Stomach (tissue), 9 donors: ENCODE data around the gene PYGO1. TPM values are rescaled to one million over a fixed set of nuclear protein-coding genes. Genes with fewer than 3 reads are reported as not detected.
"Not testable (repeated sequence)": the region's sequence is repeated elsewhere in the genome, so short reads cannot be mapped to it uniquely, and the experiment has no call there.

ENCODE experiments used
- DNase-seq, 2 donors: peaks; one replicate each; pipeline versions ENCODE4 v3.0.0 to v3.0.0-alpha.2; 2013 to 2019
- H3K27ac ChIP-seq, 5 donors: fragments of 200-600 bp in 4 of 5; sonication (generic) in 4 of 5; one replicate each; pipeline ENCODE4 v1.5.1; 2013 to 2019; ENCODE audit warnings: mild to moderate bottlenecking in 1 of 5, moderate library complexity in 1 of 5
- H3K27me3 ChIP-seq, 3 donors: fragments of 200-600 bp; sonication (generic); one replicate each; pipeline ENCODE4 v1.5.1; 2017 to 2019; ENCODE audit warnings: mixed run types in 1 of 3
- H3K36me3 ChIP-seq, 4 donors: fragments of 200-600 bp; sonication (generic); 1 replicate in 3 of 4; 2 replicates in 1 of 4; pipeline ENCODE4 v1.5.1; 2016 to 2019
- H3K4me1 ChIP-seq, 4 donors: fragments of 200-600 bp; sonication (generic); one replicate each; pipeline ENCODE4 v1.5.1; 2016 to 2019
- H3K4me3 ChIP-seq, 4 donors: fragments of 200-600 bp; sonication (generic) in 3 of 4; one replicate each; pipeline ENCODE4 v1.5.1; 2016 to 2019; ENCODE audit warnings: mild to moderate bottlenecking in 1 of 4
- H3K9me3 ChIP-seq, 4 donors: fragments of 200-600 bp; sonication (generic); one replicate each; pipeline ENCODE4 v1.5.1; 2016 to 2019
- CTCF ChIP-seq, 7 experiments: fragments of 450-650 bp in 4 of 7; fragments of 200-600 bp in 3 of 7; sonication (generic) in 3 of 7; IDR thresholded peaks; one replicate each; pipeline ENCODE4 v1.5.1; 2016 to 2019; ENCODE audit warnings: antibody characterized with exemption in 7 of 7, control low read depth in 2 of 7, mild to moderate bottlenecking in 1 of 7
- EP300 ChIP-seq: sonication (generic); formaldehyde crosslinking; IDR thresholded peaks from one replicate; pipeline ENCODE4 v1.6.1; 2017; ENCODE audit warnings: antibody characterized with exemption
- POLR2A ChIP-seq, 4 donors: fragments of 450-650 bp; IDR thresholded peaks; one replicate each; pipeline ENCODE4 v1.6.1; 2016; ENCODE audit warnings: antibody characterized with exemption in 4 of 4, control low read depth in 2 of 4, mild to moderate bottlenecking in 1 of 4, moderate library complexity in 1 of 4
- POLR2AphosphoS5 ChIP-seq, 3 donors: sonication (generic); formaldehyde crosslinking; IDR thresholded peaks; one replicate each; pipeline ENCODE4 v1.6.1; 2016; ENCODE audit warnings: antibody characterized with exemption in 3 of 3
- WGBS, 5 donors: extraction: QIAGEN DNeasy Blood & Tissue Kit in 3 of 5; methylation state at CpG; one replicate each; pipeline versions ENCODE4 v1.1.5 to v1.1.7; 2013 to 2018; 5-methylcytosine and 5-hydroxymethylcytosine counted together
- intact Hi-C: fragments of 100-400 bp; cut with DNase I; formaldehyde crosslinking; loops from one replicate; pipeline ENCODE4 v1.15.1; 2023; ENCODE audit warnings: low total_unique reads
- polyA plus RNA-seq, 3 donors: library from polyadenylated mRNA; stranded (reverse); fragments of 200-250 nt; gene quantifications; one replicate each; pipeline ENCODE4 v1.2.3, GENCODE V29; 2013
- total RNA-seq, 5 donors: library from RNA; depleted of rRNA; stranded (reverse); fragments of >200 nt; gene quantifications; one replicate each; pipeline versions ENCODE4 v1.1.0 to v1.2.3, GENCODE V29; 2014 to 2016
- donor health status: healthy with polysubstance abuse.
- donor health status: Bipolar disorder and iron deficiency.
- donor health status: healthy.

PYGO1 gene
- total and polyA plus RNA-seq, 8 donors: 0.61 to 15.2 (median 4.1) TPM; not detected in 1

- DNase-seq: peak; percentile 85 to 96
- H3K9me3 ChIP-seq, H3K27me3 ChIP-seq, H3K36me3 ChIP-seq, intact Hi-C loops: not testable (repeated sequence)
- whole genome bisulfite sequencing, 5 donors: 11 to 13% (median 12%) methylated on average over 50 to 55 of the region's 55 CpGs
- peak overlapping the region; percentile 50 to 94 (median 70) for H3K4me3 ChIP-seq
- peak in 1 of 3 donors; percentile 30 for TF ChIP-seq POLR2AphosphoS5 (IDR thresholded peaks at IDR 0.05)
- peak overlapping the region in 4 of 5 donors; percentile 36 to 55 (median 44) for H3K27ac ChIP-seq
- H3K4me1 ChIP-seq: peaks cover 3 to 19% (median 10%) of the 10 kb centered on the region in 4 donors
Measured at GRCh38 chr15:55498109-55498938, 89.8 kb downstream of the PYGO1 start.

- H3K27ac ChIP-seq: no peak overlapping the region
- no peaks in the 10 kb centered on the region for H3K36me3 ChIP-seq
- peaks cover 3 to 19% (median 10%) of the 10 kb centered on the region in 4 donors for H3K4me1 ChIP-seq
- no peak overlapping the region for H3K4me3 ChIP-seq
- no peaks in the 10 kb centered on the region for H3K27me3 ChIP-seq
- DNase-seq: no peak
- no peaks in the 10 kb centered on the region for H3K9me3 ChIP-seq
- no peak for TF ChIP-seq POLR2A (IDR thresholded peaks at IDR 0.05)
- TF ChIP-seq CTCF (IDR thresholded peaks at IDR 0.05): no peak
- no peak for TF ChIP-seq EP300
- intact Hi-C loops: no loop called here
- 68 to 81% (median 80%) methylated on average over 2 of the region's 2 CpGs for WGBS, 5 donors
Measured at GRCh38 chr15:55496716-55497115, 91.4 kb downstream of the PYGO1 start.

- Histone ChIP-seq H3K36me3 (peaks cover 0 to 9% (median 1%) of the 10 kb centered on the region in 4 donors), H3K4me1 (peaks cover 3 to 19% (median 10%) of the 10 kb centered on the region in 4 donors), H3K27ac (no peak overlapping the region), H3K4me3 (no peak overlapping the region), H3K27me3 (no peaks in the 10 kb centered on the region), H3K9me3 (no peaks in the 10 kb centered on the region)
- no peak for TF ChIP-seq EP300
- 91 to 100% (median 92%) methylated on average over 1 of the region's 1 CpG for WGBS, 5 donors
- no peak for DNase-seq
- intact Hi-C loops: no loop called here
Measured at GRCh38 chr15:55494931-55495330, 93.2 kb downstream of the PYGO1 start.

DNA sequence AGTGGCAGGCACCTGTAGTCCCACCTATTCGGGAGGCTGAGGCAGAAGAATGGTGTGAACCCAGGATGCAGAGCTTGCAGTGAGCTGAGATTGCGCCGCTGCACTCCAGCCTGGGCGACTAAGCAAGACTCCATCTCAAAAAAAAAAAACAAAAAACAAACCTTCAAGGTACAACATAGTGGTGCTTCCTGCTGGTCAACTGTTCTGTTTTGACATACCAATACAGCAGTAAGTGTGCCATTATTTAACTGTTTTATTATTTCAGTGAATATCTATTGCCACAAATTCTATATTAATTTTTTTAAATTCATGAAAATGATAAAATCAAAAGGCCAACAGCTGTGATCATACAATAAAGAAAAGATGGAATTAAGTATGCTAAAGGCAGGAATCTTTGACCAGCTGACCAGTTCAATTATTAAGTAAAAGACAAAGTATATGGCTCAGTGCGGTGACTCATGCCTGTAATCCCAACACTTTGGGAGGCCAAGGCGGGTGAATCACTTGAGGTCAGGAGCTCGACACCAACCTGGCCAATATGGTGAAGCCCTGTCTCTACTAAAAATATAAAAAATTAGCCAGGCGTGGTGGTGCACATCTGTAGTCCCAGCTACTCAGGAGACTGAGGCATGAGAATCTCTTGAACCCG lies 99.1 kb downstream of the PYGO1 start:
- H3K9me3 ChIP-seq, H3K27me3 ChIP-seq, H3K27ac ChIP-seq, H3K4me1 ChIP-seq, DNase-seq, H3K4me3 ChIP-seq, intact Hi-C loops: not testable (repeated sequence)
- peaks cover 4 to 47% (median 27%) of the 10 kb centered on the region in 4 donors for H3K36me3 ChIP-seq
- 91 to 97% (median 95%) methylated on average over 9 of the region's 9 CpGs for WGBS, 5 donors

Other genes starting within 250 kb of the PYGO1 start
- gene CCPG1, start 180.0 kb downstream of the PYGO1 start, total RNA-seq: 100 to 1,000 TPM in 1 of 5 donors, 10 to 100 TPM in 4; 15.9 to 119 (median 54.6) TPM
- gene CCPG1, start 180.0 kb downstream of the PYGO1 start, polyA plus RNA-seq: 10 to 100 TPM; 15.1 to 17.3 (median 17.1) TPM
- 1 to 10 TPM in 3 of 5 donors, not detected in 2; 1.1 to 3.6 (median 2.8) TPM for gene PIERCE2, start 179.8 kb downstream of the PYGO1 start, total RNA-seq
- 10 to 100 TPM in 2 of 3 donors, 1 to 10 TPM in 1; 7.4 to 15.2 (median 12.2) TPM for gene PIERCE2, start 179.8 kb downstream of the PYGO1 start, polyA plus RNA-seq
- 1 to 10 TPM in 2 of 5 donors, not detected in 3; 1.3 to 8.9 TPM for gene DNAAF4, start 80.1 kb downstream of the PYGO1 start, total RNA-seq
- 1 to 10 TPM; 1.0 to 1.8 (median 1.2) TPM for gene DNAAF4, start 80.1 kb downstream of the PYGO1 start, polyA plus RNA-seq
- gene PRTG, start 154.8 kb upstream of the PYGO1 start, total RNA-seq: 10 to 100 TPM in 1 of 5 donors, under 1 TPM in 3, not detected in 1; under 0.01 to 12.3 (median 0.81) TPM
- under 1 TPM in 2 of 3 donors, not detected in 1; under 0.01 to 0.53 TPM for gene PRTG, start 154.8 kb upstream of the PYGO1 start, polyA plus RNA-seq